ENCODE data around the gene GGA1.

DNA sequence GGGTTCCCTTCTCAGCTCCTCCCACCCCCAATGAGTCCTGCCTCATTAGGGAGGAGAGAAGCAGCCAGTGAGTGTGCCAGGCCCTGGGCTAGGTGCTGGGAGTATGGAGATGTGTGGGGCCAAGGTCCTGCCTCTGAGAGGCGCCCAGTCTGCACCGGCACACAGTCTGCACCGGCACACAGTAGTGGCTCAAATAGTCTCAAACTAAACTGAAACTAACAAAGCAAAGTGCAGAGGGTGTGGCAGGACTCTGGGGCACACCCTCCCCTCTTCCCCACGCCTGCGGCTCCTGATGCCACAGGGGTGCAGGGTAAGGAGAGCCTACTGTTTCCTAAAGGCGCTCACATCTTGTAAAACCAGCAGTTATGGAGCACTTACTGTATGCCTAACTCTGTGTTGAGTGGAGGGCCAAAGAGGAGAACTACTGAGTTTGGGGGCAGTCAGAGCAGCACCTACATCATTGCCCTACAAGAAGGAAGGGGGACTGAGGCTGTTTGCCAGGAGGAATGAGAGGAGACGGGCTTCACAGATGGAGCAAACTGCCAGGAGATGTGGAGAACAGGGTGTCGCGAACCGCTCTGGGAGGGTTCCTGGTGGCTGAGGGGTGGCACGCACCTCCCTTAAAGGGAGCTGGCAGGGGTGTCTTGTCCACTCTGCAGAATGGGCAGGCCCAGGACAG, 29.9 kb downstream of the GGA1 start:
- TF ChIP-seq, protein P1, sequence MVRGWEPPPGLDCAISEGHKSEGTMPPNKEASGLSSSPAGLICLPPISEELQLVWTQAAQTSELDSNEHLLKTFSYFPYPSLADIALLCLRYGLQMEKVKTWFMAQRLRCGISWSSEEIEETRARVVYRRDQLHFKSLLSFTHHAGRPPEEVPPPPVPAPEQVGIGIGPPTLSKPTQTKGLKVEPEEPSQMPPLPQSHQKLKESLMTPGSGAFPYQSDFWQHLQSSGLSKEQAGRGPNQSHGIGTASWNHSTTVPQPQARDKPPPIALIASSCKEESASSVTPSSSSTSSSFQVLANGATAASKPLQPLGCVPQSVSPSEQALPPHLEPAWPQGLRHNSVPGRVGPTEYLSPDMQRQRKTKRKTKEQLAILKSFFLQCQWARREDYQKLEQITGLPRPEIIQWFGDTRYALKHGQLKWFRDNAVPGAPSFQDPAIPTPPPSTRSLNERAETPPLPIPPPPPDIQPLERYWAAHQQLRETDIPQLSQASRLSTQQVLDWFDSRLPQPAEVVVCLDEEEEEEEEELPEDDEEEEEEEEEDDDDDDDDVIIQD (CRISPR knock-in tag; IDR thresholded peaks at IDR 0.05) = no peak
- no peak for TF ChIP-seq NR2C1 (IDR thresholded peaks at IDR 0.05)
- TF ChIP-seq NR2C1 (tag; IDR thresholded peaks at IDR 0.05) = no peak
- no peak for TF ChIP-seq POLR2AphosphoS5 (IDR thresholded peaks at IDR 0.05; ENCODE audit: control insufficient read depth, insufficient read depth, low read depth, low read length)
- no peak for TF ChIP-seq MTF1 (CRISPR knock-in tag; IDR thresholded peaks at IDR 0.05; ENCODE audit: borderline replicate concordance)
- no peak for TF ChIP-seq TARDBP (IDR thresholded peaks at IDR 0.05)
- no peak for TF ChIP-seq ARHGAP35 (IDR thresholded peaks at IDR 0.05; ENCODE audit: partially characterized antibody)
- no peak for TF ChIP-seq ETV6 (IDR thresholded peaks at IDR 0.05; ENCODE audit: borderline replicate concordance in 1 of 2, low read depth in 2 of 2, low read length in 1 of 2)
- TF ChIP-seq ETV6 (CRISPR knock-in tag; IDR thresholded peaks at IDR 0.05; ENCODE audit: borderline replicate concordance) = no peak
- TF ChIP-seq, protein P2, sequence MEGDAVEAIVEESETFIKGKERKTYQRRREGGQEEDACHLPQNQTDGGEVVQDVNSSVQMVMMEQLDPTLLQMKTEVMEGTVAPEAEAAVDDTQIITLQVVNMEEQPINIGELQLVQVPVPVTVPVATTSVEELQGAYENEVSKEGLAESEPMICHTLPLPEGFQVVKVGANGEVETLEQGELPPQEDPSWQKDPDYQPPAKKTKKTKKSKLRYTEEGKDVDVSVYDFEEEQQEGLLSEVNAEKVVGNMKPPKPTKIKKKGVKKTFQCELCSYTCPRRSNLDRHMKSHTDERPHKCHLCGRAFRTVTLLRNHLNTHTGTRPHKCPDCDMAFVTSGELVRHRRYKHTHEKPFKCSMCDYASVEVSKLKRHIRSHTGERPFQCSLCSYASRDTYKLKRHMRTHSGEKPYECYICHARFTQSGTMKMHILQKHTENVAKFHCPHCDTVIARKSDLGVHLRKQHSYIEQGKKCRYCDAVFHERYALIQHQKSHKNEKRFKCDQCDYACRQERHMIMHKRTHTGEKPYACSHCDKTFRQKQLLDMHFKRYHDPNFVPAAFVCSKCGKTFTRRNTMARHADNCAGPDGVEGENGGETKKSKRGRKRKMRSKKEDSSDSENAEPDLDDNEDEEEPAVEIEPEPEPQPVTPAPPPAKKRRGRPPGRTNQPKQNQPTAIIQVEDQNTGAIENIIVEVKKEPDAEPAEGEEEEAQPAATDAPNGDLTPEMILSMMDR (IDR thresholded peaks at IDR 0.05 in 2 of 3, conservative IDR thresholded peaks at IDR 0.05 in 1 of 3; ENCODE audit: insufficient read depth in 2 of 3, low read depth in 1 of 3, low read length in 3 of 3) = no peak
- no peak for TF ChIP-seq DDX20 (tag; IDR thresholded peaks at IDR 0.05; ENCODE audit: low read depth)

Measured in K562 (cell line).